GM18909 (cell line): Measurements from ENCODE around the gene MYL12A.

Source experiments
- ATAC-seq: cut with Tn5 transposase; IDR thresholded peaks from one replicate; pipeline ENCODE4 v1.9.1; 2021; ENCODE audit warnings: mild to moderate bottlenecking; ENCODE audit not compliant: unreplicated experiment, poor library complexity

The MYL12A gene

GRCh38 chr18:3279201-3280185 is 31.9 kb downstream of the MYL12A start:
- peak; percentile 92 for ATAC-seq

- peak; percentile 52 for ATAC-seq
Observed at GRCh38 chr18:3281456-3282400, 34.1 kb downstream of the MYL12A start.

GRCh38 chr18:3283253-3283863 is 35.8 kb downstream of the MYL12A start:
- no peak for ATAC-seq

GRCh38 chr18:3283908-3284307 is 36.3 kb downstream of the MYL12A start:
- ATAC-seq: no peak

- no peak for ATAC-seq
Observed at GRCh38 chr18:3284501-3284900, 36.9 kb downstream of the MYL12A start.

- ATAC-seq: no peak
Observed at GRCh38 chr18:3286159-3286558, 38.6 kb downstream of the MYL12A start.

GRCh38 chr18:3293196-3293951 is 45.8 kb downstream of the MYL12A start:
- no peak for ATAC-seq

- no peak for ATAC-seq
Observed at GRCh38 chr18:3294435-3295080, 47.0 kb downstream of the MYL12A start.

GRCh38 chr18:3297025-3297984 is 49.7 kb downstream of the MYL12A start:
- peak; percentile 100 for ATAC-seq

- ATAC-seq: no peak
Observed at GRCh38 chr18:3304832-3305231, 57.2 kb downstream of the MYL12A start.

GRCh38 chr18:3305354-3305762 is 57.8 kb downstream of the MYL12A start:
- no peak for ATAC-seq
